ENCODE data around the gene TUBA4B. TPM values are rescaled to one million over a fixed set of nuclear protein-coding genes. Genes with fewer than 3 reads are reported as not detected.
"Not testable (repeated sequence)": the region's sequence is repeated elsewhere in the genome, so short reads cannot be mapped to it uniquely, and the experiment has no call there.

Gene TUBA4B
- total RNA-seq, 1 experiment from 2014 or later, result not detected

GRCh38 chr2:219247678-219248642 lies 5.1 kb upstream of the TUBA4B start:
- DNase-seq (ENCODE audit: low spot score), result no peak

- DNase-seq (ENCODE audit: low spot score), result no peak
Measured at GRCh38 chr2:219248845-219249202, 4.2 kb upstream of the TUBA4B start.

- peak; percentile 89 for DNase-seq (ENCODE audit: low spot score)
Measured at GRCh38 chr2:219249203-219249980, 3.7 kb upstream of the TUBA4B start.

GRCh38 chr2:219250049-219250781 lies 2.8 kb upstream of the TUBA4B start:
- DNase-seq (ENCODE audit: low spot score), result no peak

- DNase-seq (ENCODE audit: low spot score), result no peak
Measured at GRCh38 chr2:219251656-219252055, 1.4 kb upstream of the TUBA4B start.

- DNase-seq (ENCODE audit: low spot score), result no peak
Measured at GRCh38 chr2:219252084-219252483, 959 bp upstream of the TUBA4B start.

- no peak for DNase-seq (ENCODE audit: low spot score)
Measured at GRCh38 chr2:219252570-219252899, 508 bp upstream of the TUBA4B start.

- peak; percentile 91 for DNase-seq (ENCODE audit: low spot score)
Measured at GRCh38 chr2:219253753-219254589, 928 bp downstream of the TUBA4B start, which contains the start of gene TUBA4A. TUBA4A (minus strand) TSS chr2:219253918; CDS start chr2:219253858, 60 bp downstream.

GRCh38 chr2:219254590-219255201 lies 1.7 kb downstream of the TUBA4B start:
- DNase-seq (ENCODE audit: low spot score), result no peak

GRCh38 chr2:219258942-219259341 lies 5.9 kb downstream of the TUBA4B start:
- DNase-seq (ENCODE audit: low spot score), result not testable (repeated sequence)

- DNase-seq (ENCODE audit: low spot score), result no peak
Measured at GRCh38 chr2:219261024-219261855, 8.2 kb downstream of the TUBA4B start.

GRCh38 chr2:219266232-219266631 lies 13.2 kb downstream of the TUBA4B start:
- DNase-seq (ENCODE audit: low spot score), result no peak

GRCh38 chr2:219266886-219267285 lies 13.8 kb downstream of the TUBA4B start:
- DNase-seq (ENCODE audit: low spot score), result no peak

GRCh38 chr2:219268294-219268693 lies 15.3 kb downstream of the TUBA4B start:
- DNase-seq (ENCODE audit: low spot score), result no peak

GRCh38 chr2:219269362-219270054 lies 16.5 kb downstream of the TUBA4B start:
- DNase-seq (ENCODE audit: low spot score), result peak; percentile 52

- no peak for DNase-seq (ENCODE audit: low spot score)
Measured at GRCh38 chr2:219270055-219270372, 17.0 kb downstream of the TUBA4B start.

GRCh38 chr2:219271021-219271420 lies 18.0 kb downstream of the TUBA4B start:
- no peak for DNase-seq (ENCODE audit: low spot score)

GRCh38 chr2:219272356-219272755 lies 19.3 kb downstream of the TUBA4B start:
- no peak for DNase-seq (ENCODE audit: low spot score)

GRCh38 chr2:219272995-219273394 lies 20.0 kb downstream of the TUBA4B start:
- no peak for DNase-seq (ENCODE audit: low spot score)
